ENCODE data around the gene KCNQ4. TPM values are rescaled to one million over a fixed set of nuclear protein-coding genes. Genes with fewer than 3 reads are reported as not detected.

The KCNQ4 gene
- total and polyA plus RNA-seq, 5 donors from 2014 or later, result 0.10 to 0.44 (median 0.19) TPM; not detected in 1

- Mint-ChIP-seq H3K36me3 (peaks cover 43% of the 10 kb centered on the region), H3K27me3 (no peaks in the 10 kb centered on the region), H3K4me3 (no peak overlapping the region), H3K4me1 (peaks cover 4 to 21% (median 12%) of the 10 kb centered on the region in 4 donors), H3K27ac (no peak overlapping the region), H3K9me3 (no peaks in the 10 kb centered on the region)
- DNase-seq (no peak), ATAC-seq (ENCODE audit: low read depth in 2 of 2) (peak in 1 of 2 donors; percentile 24)
- Histone ChIP-seq H3K4me1 (ENCODE audit: control insufficient read depth, insufficient read depth, low read length, poor library complexity, severe bottlenecking) (peaks cover 5% of the 10 kb centered on the region), H3K27ac (ENCODE audit: insufficient read depth, low read length, poor library complexity, severe bottlenecking) (no peak overlapping the region), H3K36me3 (ENCODE audit: control insufficient read depth, insufficient read depth, low read length) (peaks cover 86% of the 10 kb centered on the region), H3K4me3 (ENCODE audit: low read depth, low read length) (no peak overlapping the region), H3K9me3 (ENCODE audit: control insufficient read depth in 2 of 2, low read length in 2 of 2) (no peaks in the 10 kb centered on the region), H3K27me3 (ENCODE audit: control insufficient read depth, insufficient read depth, low read length) (no peaks in the 10 kb centered on the region)
Observed at GRCh38 chr1:40758004-40758403, 25.6 kb upstream of the KCNQ4 start.

GRCh38 chr1:40758578-40759343 is 24.8 kb upstream of the KCNQ4 start:
- Mint-ChIP-seq H3K4me3 (no peak overlapping the region), H3K27ac (peak overlapping the region in 2 of 3 donors; percentile 17 to 56), H3K36me3 (peaks cover 42% of the 10 kb centered on the region), H3K4me1 (peaks cover 5 to 22% (median 15%) of the 10 kb centered on the region in 4 donors), H3K27me3 (no peaks in the 10 kb centered on the region), H3K9me3 (no peaks in the 10 kb centered on the region)
- no peaks in the 10 kb centered on the region for H3K27me3 ChIP-seq (ENCODE audit: control insufficient read depth, insufficient read depth, low read length)
- H3K27ac ChIP-seq (ENCODE audit: insufficient read depth, low read length, poor library complexity, severe bottlenecking), result no peak overlapping the region
- DNase-seq, result no peak
- H3K36me3 ChIP-seq (ENCODE audit: control insufficient read depth, insufficient read depth, low read length), result peaks cover 82% of the 10 kb centered on the region
- H3K4me3 ChIP-seq (ENCODE audit: low read depth, low read length), result no peak overlapping the region
- ATAC-seq (ENCODE audit: low read depth in 2 of 2), result no peak
- no peaks in the 10 kb centered on the region for H3K9me3 ChIP-seq (ENCODE audit: control insufficient read depth in 2 of 2, low read length in 2 of 2)
- peaks cover 12% of the 10 kb centered on the region for H3K4me1 ChIP-seq (ENCODE audit: control insufficient read depth, insufficient read depth, low read length, poor library complexity, severe bottlenecking)

- H3K27ac ChIP-seq (ENCODE audit: insufficient read depth, low read length, poor library complexity, severe bottlenecking), result no peak overlapping the region
- no peaks in the 10 kb centered on the region for H3K9me3 Mint-ChIP-seq
- no peak overlapping the region for H3K27ac Mint-ChIP-seq
- no peaks in the 10 kb centered on the region for H3K9me3 ChIP-seq (ENCODE audit: control insufficient read depth in 2 of 2, low read length in 2 of 2)
- ATAC-seq (ENCODE audit: low read depth in 2 of 2) (no peak), DNase-seq (no peak)
- peaks cover 82% of the 10 kb centered on the region for H3K36me3 ChIP-seq (ENCODE audit: control insufficient read depth, insufficient read depth, low read length)
- no peaks in the 10 kb centered on the region for H3K27me3 ChIP-seq (ENCODE audit: control insufficient read depth, insufficient read depth, low read length)
- H3K4me1 Mint-ChIP-seq, result peaks cover 12 to 35% (median 26%) of the 10 kb centered on the region in 4 donors
- H3K36me3 Mint-ChIP-seq, result peaks cover 41% of the 10 kb centered on the region
- no peaks in the 10 kb centered on the region for H3K27me3 Mint-ChIP-seq
- H3K4me1 ChIP-seq (ENCODE audit: control insufficient read depth, insufficient read depth, low read length, poor library complexity, severe bottlenecking), result peaks cover 21% of the 10 kb centered on the region
- no peak overlapping the region for H3K4me3 ChIP-seq (ENCODE audit: low read depth, low read length)
- H3K4me3 Mint-ChIP-seq, result no peak overlapping the region
Observed at GRCh38 chr1:40760984-40761383, 22.6 kb upstream of the KCNQ4 start.

GRCh38 chr1:40762144-40762923 is 21.3 kb upstream of the KCNQ4 start:
- H3K9me3 ChIP-seq (ENCODE audit: control insufficient read depth in 2 of 2, low read length in 2 of 2), result no peaks in the 10 kb centered on the region
- H3K4me1 ChIP-seq (ENCODE audit: control insufficient read depth, insufficient read depth, low read length, poor library complexity, severe bottlenecking), result peaks cover 21% of the 10 kb centered on the region
- H3K4me3 Mint-ChIP-seq, result no peak overlapping the region
- peaks cover 45% of the 10 kb centered on the region for H3K36me3 Mint-ChIP-seq
- ATAC-seq (ENCODE audit: low read depth in 2 of 2), result no peak
- H3K27me3 Mint-ChIP-seq, result no peaks in the 10 kb centered on the region
- DNase-seq, result no peak
- peak overlapping the region in 2 of 3 donors; percentile 20 to 32 for H3K27ac Mint-ChIP-seq
- peaks cover 12 to 35% (median 26%) of the 10 kb centered on the region in 4 donors for H3K4me1 Mint-ChIP-seq
- no peaks in the 10 kb centered on the region for H3K9me3 Mint-ChIP-seq
- H3K27me3 ChIP-seq (ENCODE audit: control insufficient read depth, insufficient read depth, low read length), result no peaks in the 10 kb centered on the region
- peaks cover 83% of the 10 kb centered on the region for H3K36me3 ChIP-seq (ENCODE audit: control insufficient read depth, insufficient read depth, low read length)
- H3K27ac ChIP-seq (ENCODE audit: insufficient read depth, low read length, poor library complexity, severe bottlenecking), result no peak overlapping the region
- H3K4me3 ChIP-seq (ENCODE audit: low read depth, low read length), result no peak overlapping the region

GRCh38 chr1:40763742-40764532 is 19.6 kb upstream of the KCNQ4 start:
- H3K9me3 ChIP-seq (ENCODE audit: control insufficient read depth in 2 of 2, low read length in 2 of 2), result no peaks in the 10 kb centered on the region
- Mint-ChIP-seq H3K4me1 (peaks cover 12 to 35% (median 26%) of the 10 kb centered on the region in 4 donors), H3K27ac (peak overlapping the region; percentile 74 to 97 (median 90)), H3K9me3 (no peaks in the 10 kb centered on the region), H3K36me3 (peaks cover 50% of the 10 kb centered on the region), H3K4me3 (peak overlapping the region in 3 of 4 donors; percentile 42 to 52 (median 48)), H3K27me3 (no peaks in the 10 kb centered on the region)
- DNase-seq (peak in 1 of 3 donors; percentile 35), ATAC-seq (ENCODE audit: low read depth in 2 of 2) (peak in 1 of 2 donors; percentile 34)
- no peaks in the 10 kb centered on the region for H3K27me3 ChIP-seq (ENCODE audit: control insufficient read depth, insufficient read depth, low read length)
- no peak overlapping the region for H3K27ac ChIP-seq (ENCODE audit: insufficient read depth, low read length, poor library complexity, severe bottlenecking)
- peak overlapping the region; percentile 43 for H3K4me3 ChIP-seq (ENCODE audit: low read depth, low read length)
- peaks cover 21% of the 10 kb centered on the region for H3K4me1 ChIP-seq (ENCODE audit: control insufficient read depth, insufficient read depth, low read length, poor library complexity, severe bottlenecking)
- H3K36me3 ChIP-seq (ENCODE audit: control insufficient read depth, insufficient read depth, low read length), result peaks cover 82% of the 10 kb centered on the region

GRCh38 chr1:40764981-40765380 is 18.6 kb upstream of the KCNQ4 start:
- no peak overlapping the region for H3K27ac ChIP-seq (ENCODE audit: insufficient read depth, low read length, poor library complexity, severe bottlenecking)
- Mint-ChIP-seq H3K4me1 (peaks cover 12 to 31% (median 25%) of the 10 kb centered on the region in 4 donors), H3K4me3 (no peak overlapping the region), H3K27me3 (no peaks in the 10 kb centered on the region), H3K9me3 (no peaks in the 10 kb centered on the region), H3K36me3 (peaks cover 54% of the 10 kb centered on the region), H3K27ac (peak overlapping the region in 2 of 3 donors; percentile 16 to 90)
- DNase-seq (no peak), ATAC-seq (ENCODE audit: low read depth in 2 of 2) (no peak)
- no peaks in the 10 kb centered on the region for H3K27me3 ChIP-seq (ENCODE audit: control insufficient read depth, insufficient read depth, low read length)
- peaks cover 82% of the 10 kb centered on the region for H3K36me3 ChIP-seq (ENCODE audit: control insufficient read depth, insufficient read depth, low read length)
- H3K9me3 ChIP-seq (ENCODE audit: control insufficient read depth in 2 of 2, low read length in 2 of 2), result no peaks in the 10 kb centered on the region
- H3K4me3 ChIP-seq (ENCODE audit: low read depth, low read length), result no peak overlapping the region
- peaks cover 21% of the 10 kb centered on the region for H3K4me1 ChIP-seq (ENCODE audit: control insufficient read depth, insufficient read depth, low read length, poor library complexity, severe bottlenecking)

GRCh38 chr1:40766017-40766416 is 17.6 kb upstream of the KCNQ4 start:
- no peaks in the 10 kb centered on the region for H3K27me3 Mint-ChIP-seq
- H3K36me3 Mint-ChIP-seq, result peaks cover 62% of the 10 kb centered on the region
- peaks cover 84% of the 10 kb centered on the region for H3K36me3 ChIP-seq (ENCODE audit: control insufficient read depth, insufficient read depth, low read length)
- no peak overlapping the region for H3K4me3 ChIP-seq (ENCODE audit: low read depth, low read length)
- no peaks in the 10 kb centered on the region for H3K9me3 ChIP-seq (ENCODE audit: control insufficient read depth in 2 of 2, low read length in 2 of 2)
- no peaks in the 10 kb centered on the region for H3K9me3 Mint-ChIP-seq
- peaks cover 21% of the 10 kb centered on the region for H3K4me1 ChIP-seq (ENCODE audit: control insufficient read depth, insufficient read depth, low read length, poor library complexity, severe bottlenecking)
- H3K27me3 ChIP-seq (ENCODE audit: control insufficient read depth, insufficient read depth, low read length), result no peaks in the 10 kb centered on the region
- H3K4me1 Mint-ChIP-seq, result peaks cover 12 to 31% (median 25%) of the 10 kb centered on the region in 4 donors
- H3K27ac ChIP-seq (ENCODE audit: insufficient read depth, low read length, poor library complexity, severe bottlenecking), result no peak overlapping the region
- ATAC-seq (ENCODE audit: low read depth in 2 of 2) (no peak), DNase-seq (no peak)
- peak overlapping the region; percentile 29 to 59 (median 44) for H3K27ac Mint-ChIP-seq
- H3K4me3 Mint-ChIP-seq, result no peak overlapping the region

All from CD4-positive, CD25-positive, alpha-beta regulatory T cell (primary cell).